T-helper 1 cell treated with Interleukin-12 subunit alpha and Interleukin-12 subunit beta and Interleukin-4 antibody, amounts not matched to agents 30 ng/mL and 1 ng/mL, for 36 hours (primary cell): ENCODE data around the gene PIMREG. TPM values are rescaled to one million over a fixed set of nuclear protein-coding genes. Genes with fewer than 3 reads are reported as not detected.

ENCODE experiments used
- intact Hi-C: fragments of 100-400 bp; cut with micrococcal nuclease; formaldehyde crosslinking; loops from one replicate; pipeline ENCODE4 v1.15.1; 2024
- total RNA-seq: library from RNA; stranded (reverse); gene quantifications from 2 replicates; pipeline ENCODE4 v1.2.3, GENCODE V29; 2022

Gene PIMREG
- total RNA-seq, 1 donor from 2014 or later = 19.6 TPM

DNA sequence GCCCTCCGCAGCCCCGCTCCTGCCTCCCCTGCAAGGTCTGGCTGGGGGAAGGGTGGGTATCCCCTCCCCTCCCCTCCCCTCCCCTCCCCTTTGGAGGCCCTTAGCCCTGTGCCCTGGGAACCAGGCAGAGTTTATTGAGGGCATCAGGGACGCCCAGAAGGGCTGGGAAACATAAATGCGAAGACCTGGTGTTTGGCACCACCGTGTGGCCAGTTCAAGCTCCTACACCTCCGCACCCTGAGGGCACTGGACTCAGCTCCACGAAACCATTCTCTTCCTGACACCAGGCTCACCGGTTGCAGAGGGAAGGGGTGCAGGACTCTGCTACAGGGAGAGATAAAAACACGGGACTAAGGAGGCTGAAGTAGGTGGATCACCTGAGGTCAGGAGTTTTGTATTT lies 8.3 kb upstream of the PIMREG start:
- intact Hi-C loops = loop anchor here (1.0 to 5.0 kb wide), 6 partner anchors 9 to 1189 kb away; partner anchors contain the start of gene NUP88

GRCh38 chr17:6437466-6437865 lies 6.8 kb upstream of the PIMREG start:
- intact Hi-C loops = loop anchor here (5.0 kb wide), 3 partner anchors 730 to 1190 kb away; partner anchors contain the start of gene NUP88

- intact Hi-C loops = loop anchor here (5.0 kb wide), 3 partner anchors 731 to 1191 kb away; partner anchors contain the start of gene NUP88
Measured at GRCh38 chr17:6437956-6438355, 6.3 kb upstream of the PIMREG start.

GRCh38 chr17:6439951-6440350 lies 4.3 kb upstream of the PIMREG start:
- intact Hi-C loops = loop anchor here (5.0 kb wide), 7 partner anchors 202 to 1248 kb away; partner anchors contain the start of genes C1QBP, KIAA0753, NUP88 and TXNDC17

- intact Hi-C loops = loop anchor here (1.0 to 5.0 kb wide), 5 partner anchors 200 to 1250 kb away; partner anchors contain the start of genes C1QBP, KIAA0753, TXNDC17 and XAF1
Measured at GRCh38 chr17:6442775-6443174, 1.5 kb upstream of the PIMREG start.

DNA sequence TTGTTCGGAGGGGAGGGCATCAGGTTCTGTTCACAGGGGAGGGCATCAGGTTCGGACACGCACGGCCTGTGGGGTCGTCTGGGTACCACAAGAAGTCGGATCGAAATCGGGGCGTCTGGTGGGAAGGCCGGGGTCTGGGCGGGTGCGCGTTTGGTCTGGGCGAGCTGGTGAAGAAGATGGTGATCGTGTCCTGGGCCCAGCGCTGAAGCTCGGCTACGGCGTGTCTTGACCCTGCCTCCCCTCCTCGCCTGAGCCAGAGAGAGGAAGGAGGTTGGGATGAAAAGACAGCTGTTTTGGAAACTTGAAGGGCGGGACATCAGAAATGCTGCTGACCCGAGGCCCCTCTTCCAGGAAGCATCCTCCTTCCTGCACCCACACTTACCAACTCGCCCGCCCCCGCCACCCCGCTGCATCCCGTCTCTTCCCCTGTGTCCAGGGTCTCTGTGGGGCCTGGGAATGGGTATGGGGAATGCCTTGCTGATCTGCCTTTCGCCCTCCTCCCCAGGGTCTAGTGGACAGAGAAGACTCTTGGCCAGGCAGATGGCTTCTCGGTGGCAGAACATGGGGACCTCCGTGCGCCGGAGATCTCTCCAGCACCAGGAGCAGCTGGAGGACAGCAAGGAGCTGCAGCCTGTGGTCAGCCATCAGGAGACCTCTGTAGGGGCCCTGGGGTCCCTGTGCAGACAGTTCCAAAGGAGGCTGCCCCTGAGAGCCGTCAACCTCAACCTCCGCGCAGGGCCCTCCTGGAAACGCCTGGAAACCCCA lies 498 bp downstream of the PIMREG start:
- intact Hi-C loops = loop anchor here (1.0 to 5.0 kb wide), 6 partner anchors 17 to 1252 kb away; partner anchors contain the start of genes C1QBP, DERL2, KIAA0753 and MIS12

DNA sequence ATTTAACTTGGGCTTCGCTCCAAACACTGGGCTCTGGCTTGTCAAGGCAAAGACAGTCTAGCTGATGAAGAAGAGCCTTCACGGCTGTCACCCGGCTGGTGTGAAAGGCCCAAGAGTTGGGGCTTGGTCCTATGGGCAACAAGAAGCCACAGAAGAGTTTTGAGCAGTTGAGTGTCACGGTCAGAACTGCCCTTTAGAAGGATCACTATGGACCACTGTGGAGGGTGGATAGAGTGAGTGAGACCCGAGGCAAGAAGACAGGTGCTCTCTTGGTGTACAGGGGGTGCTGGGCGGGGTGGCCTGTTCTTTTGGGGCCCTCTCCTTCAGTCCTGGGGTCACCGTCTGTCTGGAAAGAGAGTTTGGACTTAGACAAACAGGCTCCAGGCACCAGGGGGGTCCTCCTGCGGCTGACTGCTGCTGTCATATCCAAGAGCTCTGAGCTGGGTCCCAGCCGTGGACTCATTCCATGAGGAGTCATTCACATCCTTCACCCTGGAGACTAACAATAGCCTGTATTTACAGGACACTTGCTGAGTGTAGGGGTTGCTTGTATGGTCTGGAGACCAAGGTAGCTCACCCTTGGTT lies 2.4 kb downstream of the PIMREG start:
- intact Hi-C loops = no loop called here

DNA sequence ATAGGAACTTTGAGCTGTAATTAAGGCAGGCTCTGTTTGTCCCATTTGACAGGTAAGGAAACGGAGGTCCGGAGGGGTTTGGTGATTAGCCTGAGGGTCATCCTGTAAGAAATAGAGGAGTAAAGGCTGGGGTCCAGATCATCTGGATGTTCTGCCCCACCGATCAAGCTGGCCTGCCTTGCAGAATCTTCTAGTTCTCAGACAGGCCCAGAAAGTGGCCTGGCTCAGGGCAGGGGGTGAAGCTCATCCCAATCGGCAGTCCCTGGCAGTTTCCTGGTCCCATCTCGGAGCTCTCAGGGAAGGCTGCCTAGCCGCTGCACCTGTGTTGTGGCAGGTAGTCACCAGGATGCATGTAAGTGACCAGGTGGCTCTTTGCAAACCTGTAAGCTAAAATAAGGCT lies 4.2 kb downstream of the PIMREG start:
- intact Hi-C loops = no loop called here

GRCh38 chr17:6449307-6449706 lies 5.1 kb downstream of the PIMREG start:
- intact Hi-C loops = no loop called here

GRCh38 chr17:6450926-6451832 lies 6.9 kb downstream of the PIMREG start:
- intact Hi-C loops = no loop called here

GRCh38 chr17:6452471-6453266 lies 8.4 kb downstream of the PIMREG start:
- intact Hi-C loops = no loop called here

- intact Hi-C loops = no loop called here
Measured at GRCh38 chr17:6453279-6454024, 9.2 kb downstream of the PIMREG start.

- intact Hi-C loops = no loop called here
Measured at GRCh38 chr17:6454495-6455320, 10.5 kb downstream of the PIMREG start.

- intact Hi-C loops = no loop called here
Measured at GRCh38 chr17:6455321-6455705, 11.1 kb downstream of the PIMREG start.

DNA sequence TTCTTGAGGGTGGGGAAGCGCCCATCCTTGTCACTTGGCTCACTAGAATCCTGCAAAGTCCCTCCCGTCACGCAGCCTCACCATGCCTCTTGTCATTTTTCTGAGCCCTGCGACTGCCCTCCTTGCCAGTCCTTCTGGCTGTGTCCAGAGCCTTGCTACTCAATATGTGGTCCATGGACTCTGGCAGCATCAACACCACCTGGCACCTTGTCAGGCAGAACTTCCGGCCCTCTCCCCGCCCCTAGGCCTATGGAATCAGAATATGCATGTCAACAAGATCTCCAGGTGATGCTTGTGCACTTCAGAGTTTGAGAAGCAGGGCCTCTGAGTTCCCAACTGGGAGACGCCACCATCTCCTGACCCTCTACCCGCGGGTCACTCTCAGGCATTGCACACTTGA lies 12.1 kb downstream of the PIMREG start:
- intact Hi-C loops = no loop called here

- intact Hi-C loops = no loop called here
Measured at GRCh38 chr17:6456914-6457687, 12.8 kb downstream of the PIMREG start.

- intact Hi-C loops = no loop called here
Measured at GRCh38 chr17:6457688-6458459, 13.6 kb downstream of the PIMREG start.
